Measurements from ENCODE around the gene GNAZ. TPM values are rescaled to one million over a fixed set of nuclear protein-coding genes. Genes with fewer than 3 reads are reported as not detected.
A peak's percentile ranks its signal among the peaks of the same experiment; 100 is the strongest.

Gene GNAZ
- total RNA-seq, 1 experiment from 2014 or later: 5.0 TPM

GRCh38 chr22:23158516-23159290 lies 88.4 kb downstream of the GNAZ start:
- Mint-ChIP-seq H3K27me3 (ENCODE audit: low read depth) (peaks cover 9% of the 10 kb centered on the region), H3K4me3 (no peak overlapping the region), H3K4me1 (peaks cover 17 to 34% of the 10 kb centered on the region in 2 experiments), H3K27ac (no peak overlapping the region), H3K36me3 (ENCODE audit: insufficient read depth in 1 of 3, low read depth in 3 of 3) (no peaks in the 10 kb centered on the region; a peak in 1 of 7 replicates), H3K9me3 (no peaks in the 10 kb centered on the region)
- Histone ChIP-seq H3K4ac (ENCODE audit: low read depth, low read length) (no peak overlapping the region), H4K91ac (ENCODE audit: insufficient read length, low read depth, low read length) (no peak overlapping the region), H3K18ac (ENCODE audit: insufficient read length, low read depth, low read length) (no peak overlapping the region), H2AK5ac (ENCODE audit: insufficient read length, low read length) (no peak overlapping the region), H3K4me2 (ENCODE audit: insufficient read depth, insufficient read length, low read length) (no peak overlapping the region), H3K56ac (ENCODE audit: insufficient read length, low read depth, low read length) (no peak overlapping the region), H3K23me2 (ENCODE audit: insufficient read length, low read depth, low read length, poor library complexity, severe bottlenecking) (no peaks in the 10 kb centered on the region), H4K20me1 (ENCODE audit: control insufficient read depth, insufficient read depth, insufficient read length) (no peaks in the 10 kb centered on the region), H3K79me2 (ENCODE audit: insufficient read depth, low read length) (no peaks in the 10 kb centered on the region), H3T11ph (ENCODE audit: low read length) (no peak overlapping the region), H3K9ac (ENCODE audit: extremely low read depth, insufficient read length, low read length) (no peak overlapping the region), H2BK120ac (ENCODE audit: low read depth, low read length, poor library complexity, severe bottlenecking) (no peak overlapping the region), H2AFZ (ENCODE audit: low read length) (no peak overlapping the region), H3K14ac (ENCODE audit: insufficient read depth, low read length) (0 out of 2 replicates have a peak overlapping the region, but pooled peaks have one; percentile 5), H3K27ac (ENCODE audit: insufficient read length, low read depth, low read length) (no peak overlapping the region), H3K27me3 (ENCODE audit: insufficient read depth, low read length) (no peaks in the 10 kb centered on the region), H3K9me3 (ENCODE audit: control insufficient read depth, low read depth, low read length) (no peaks in the 10 kb centered on the region), H4K5ac (ENCODE audit: insufficient read length, low read depth, low read length) (no peak overlapping the region), H2BK5ac (ENCODE audit: insufficient read length, low read length) (no peak overlapping the region), H2BK20ac (ENCODE audit: low read depth, low read length, poor library complexity, severe bottlenecking) (no peak overlapping the region), H3K23ac (ENCODE audit: insufficient read length, low read depth, low read length) (no peak overlapping the region), H3K4me1 (ENCODE audit: insufficient read depth, low read length) (no peaks in the 10 kb centered on the region), H2BK15ac (ENCODE audit: low read depth, low read length) (no peak overlapping the region), H2BK12ac (ENCODE audit: insufficient read length, low read depth, low read length) (no peak overlapping the region), H3K79me1 (ENCODE audit: insufficient read depth, low read depth, low read length, poor library complexity, severe bottlenecking) (no peaks in the 10 kb centered on the region), H4K8ac (replicated peaks; ENCODE audit: insufficient read length, low read depth, low read length) (no peak overlapping the region)
- no peak for DNase-seq
- TF ChIP-seq, protein P1, sequence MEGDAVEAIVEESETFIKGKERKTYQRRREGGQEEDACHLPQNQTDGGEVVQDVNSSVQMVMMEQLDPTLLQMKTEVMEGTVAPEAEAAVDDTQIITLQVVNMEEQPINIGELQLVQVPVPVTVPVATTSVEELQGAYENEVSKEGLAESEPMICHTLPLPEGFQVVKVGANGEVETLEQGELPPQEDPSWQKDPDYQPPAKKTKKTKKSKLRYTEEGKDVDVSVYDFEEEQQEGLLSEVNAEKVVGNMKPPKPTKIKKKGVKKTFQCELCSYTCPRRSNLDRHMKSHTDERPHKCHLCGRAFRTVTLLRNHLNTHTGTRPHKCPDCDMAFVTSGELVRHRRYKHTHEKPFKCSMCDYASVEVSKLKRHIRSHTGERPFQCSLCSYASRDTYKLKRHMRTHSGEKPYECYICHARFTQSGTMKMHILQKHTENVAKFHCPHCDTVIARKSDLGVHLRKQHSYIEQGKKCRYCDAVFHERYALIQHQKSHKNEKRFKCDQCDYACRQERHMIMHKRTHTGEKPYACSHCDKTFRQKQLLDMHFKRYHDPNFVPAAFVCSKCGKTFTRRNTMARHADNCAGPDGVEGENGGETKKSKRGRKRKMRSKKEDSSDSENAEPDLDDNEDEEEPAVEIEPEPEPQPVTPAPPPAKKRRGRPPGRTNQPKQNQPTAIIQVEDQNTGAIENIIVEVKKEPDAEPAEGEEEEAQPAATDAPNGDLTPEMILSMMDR (conservative IDR thresholded peaks at IDR 0.05): no peak
- no CpG with 5 or more reads among the region's 14 CpGs for WGBS (ENCODE audit: extremely low coverage, insufficient read length, low lambda C conversion rate)
